Brain microvascular endothelial cell (primary cell): ENCODE measurements around the gene TMEM108.

Source experiments
- DNase-seq: peaks from one replicate; pipeline ENCODE4 v3.0.0-alpha.2; 2020
- H3K27ac ChIP-seq: fragments of 250-450 bp; sonication (Bioruptor Pico); 2 replicates; pipeline ENCODE4 v1.5.1; 2020; ENCODE audit warnings: mild to moderate bottlenecking, moderate library complexity
- H3K27me3 ChIP-seq: fragments of 250-450 bp; sonication (Bioruptor Pico); replicated peaks from 2 replicates; pipeline ENCODE4 v1.5.1; 2020; ENCODE audit warnings: mild to moderate bottlenecking
- H3K36me3 ChIP-seq: fragments of 250-450 bp; sonication (Bioruptor Pico); replicated peaks from 2 replicates; pipeline ENCODE4 v1.5.1; 2020; ENCODE audit warnings: mild to moderate bottlenecking
- H3K4me3 ChIP-seq: 2 replicates; pipeline ENCODE4 v1.5.1; 2011; ENCODE audit warnings: low read depth, mild to moderate bottlenecking, control low read depth, low read length, moderate library complexity
- in situ Hi-C: cut with HindIII; loops from 2 replicates; pipeline ENCODE4 v1.10.0; 2017; ENCODE audit warnings: low sequenced_read_pairs, low pct_ligation_motif_present
- TF ChIP-seq, protein P1 (sequence below): IDR thresholded peaks from 2 replicates; pipeline ENCODE4 v1.5.1; 2011; ENCODE audit warnings: low read depth, mild to moderate bottlenecking, moderate library complexity, low read length, control low read depth, inconsistent platforms; ENCODE audit errors: missing control alignments

TMEM108 gene

GRCh38 chr3:133412183-133413132, 374.3 kb downstream of the TMEM108 start:
- peak; percentile 77 for DNase-seq
- Histone ChIP-seq H3K27me3 (no peaks in the 10 kb centered on the region), H3K36me3 (no peaks in the 10 kb centered on the region), H3K27ac (peak overlapping the region; percentile 3), H3K4me3 (no peak overlapping the region)
- TF ChIP-seq, protein P1, sequence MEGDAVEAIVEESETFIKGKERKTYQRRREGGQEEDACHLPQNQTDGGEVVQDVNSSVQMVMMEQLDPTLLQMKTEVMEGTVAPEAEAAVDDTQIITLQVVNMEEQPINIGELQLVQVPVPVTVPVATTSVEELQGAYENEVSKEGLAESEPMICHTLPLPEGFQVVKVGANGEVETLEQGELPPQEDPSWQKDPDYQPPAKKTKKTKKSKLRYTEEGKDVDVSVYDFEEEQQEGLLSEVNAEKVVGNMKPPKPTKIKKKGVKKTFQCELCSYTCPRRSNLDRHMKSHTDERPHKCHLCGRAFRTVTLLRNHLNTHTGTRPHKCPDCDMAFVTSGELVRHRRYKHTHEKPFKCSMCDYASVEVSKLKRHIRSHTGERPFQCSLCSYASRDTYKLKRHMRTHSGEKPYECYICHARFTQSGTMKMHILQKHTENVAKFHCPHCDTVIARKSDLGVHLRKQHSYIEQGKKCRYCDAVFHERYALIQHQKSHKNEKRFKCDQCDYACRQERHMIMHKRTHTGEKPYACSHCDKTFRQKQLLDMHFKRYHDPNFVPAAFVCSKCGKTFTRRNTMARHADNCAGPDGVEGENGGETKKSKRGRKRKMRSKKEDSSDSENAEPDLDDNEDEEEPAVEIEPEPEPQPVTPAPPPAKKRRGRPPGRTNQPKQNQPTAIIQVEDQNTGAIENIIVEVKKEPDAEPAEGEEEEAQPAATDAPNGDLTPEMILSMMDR = no peak
- in situ Hi-C loops = no loop called here

- Histone ChIP-seq H3K27me3 (no peaks in the 10 kb centered on the region), H3K27ac (peak overlapping the region; percentile 3), H3K36me3 (no peaks in the 10 kb centered on the region), H3K4me3 (peak overlapping the region; percentile 9)
- in situ Hi-C loops = no loop called here
- DNase-seq = no peak
- TF ChIP-seq, protein P1 = no peak
Measured at GRCh38 chr3:133413161-133414020, 375.2 kb downstream of the TMEM108 start.

DNA sequence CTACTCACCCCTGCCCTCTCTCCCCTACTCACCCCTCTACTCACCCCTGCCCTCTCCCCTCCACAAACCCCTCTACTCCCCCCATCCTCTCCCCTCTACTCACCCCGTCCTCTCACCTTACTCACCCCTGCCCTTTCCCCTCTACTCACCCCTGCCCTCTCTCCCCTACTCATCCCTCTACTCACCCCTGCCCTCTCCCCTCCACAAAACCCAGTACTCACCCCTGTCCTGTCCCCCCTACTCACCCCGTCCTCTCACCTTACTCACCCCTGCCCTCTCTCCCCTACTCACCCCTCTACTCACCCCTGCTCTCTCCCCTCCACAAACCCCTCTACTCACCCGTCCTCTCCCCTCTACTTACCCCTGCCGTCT, 375.8 kb downstream of the TMEM108 start:
- Histone ChIP-seq H3K27me3 (no peaks in the 10 kb centered on the region), H3K4me3 (no peak overlapping the region), H3K27ac (no peak overlapping the region), H3K36me3 (no peaks in the 10 kb centered on the region)
- TF ChIP-seq, protein P1 = no peak
- DNase-seq = no peak
- in situ Hi-C loops = no loop called here

GRCh38 chr3:133418361-133418760, 380.2 kb downstream of the TMEM108 start:
- Histone ChIP-seq H3K36me3 (no peaks in the 10 kb centered on the region), H3K4me3 (no peak overlapping the region), H3K27ac (no peak overlapping the region), H3K27me3 (no peaks in the 10 kb centered on the region)
- TF ChIP-seq, protein P1 = no peak
- in situ Hi-C loops = no loop called here
- DNase-seq = no peak

DNA sequence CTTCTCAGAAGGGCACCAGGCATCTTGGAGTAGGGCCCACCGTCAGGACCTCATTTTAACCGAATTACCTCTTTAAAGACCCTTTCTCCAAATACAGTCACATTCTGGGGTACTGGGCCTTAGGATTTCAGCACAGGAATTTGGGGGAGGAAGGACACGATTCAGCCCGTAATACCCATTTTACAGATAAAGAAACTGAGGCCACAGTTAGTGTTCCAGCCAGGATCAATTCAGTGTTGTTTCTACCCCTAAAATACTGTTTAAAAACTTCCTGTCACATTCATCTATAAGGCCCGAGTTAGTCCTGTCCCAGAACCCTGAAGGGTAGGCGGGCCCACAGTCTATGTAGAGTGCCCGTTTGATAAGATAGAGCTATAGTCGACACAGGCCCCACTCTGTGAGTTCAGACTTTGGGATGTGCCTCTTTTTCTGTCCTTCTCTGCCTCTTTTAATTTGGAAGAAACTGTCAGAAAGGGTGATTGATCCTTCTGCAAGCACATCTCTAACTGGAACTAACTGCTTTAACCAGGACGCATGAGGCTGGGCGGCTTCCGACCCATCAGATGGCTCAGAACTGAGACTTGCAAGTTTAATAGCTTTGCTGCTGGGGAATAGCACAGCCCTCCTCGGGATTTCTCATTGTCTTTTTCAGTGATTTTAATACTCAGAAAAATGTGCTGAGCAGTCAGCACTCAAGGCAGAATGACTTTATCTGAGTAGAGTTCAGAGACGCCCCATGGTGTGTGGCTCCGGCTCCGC, 381.1 kb downstream of the TMEM108 start:
- H3K4me3 ChIP-seq = no peak overlapping the region
- no peak for DNase-seq
- H3K27me3 ChIP-seq = no peaks in the 10 kb centered on the region
- H3K36me3 ChIP-seq = no peaks in the 10 kb centered on the region
- in situ Hi-C loops = no loop called here
- TF ChIP-seq, protein P1 = no peak
- H3K27ac ChIP-seq = no peak overlapping the region
